Forelimb muscle (tissue), 1 donor: ENCODE data around the gene LYRM9. TPM values are rescaled to one million over a fixed set of nuclear protein-coding genes. Genes with fewer than 3 reads are reported as not detected.
"Not testable (repeated sequence)": the region's sequence is repeated elsewhere in the genome, so short reads cannot be mapped to it uniquely, and the experiment has no call there.

Experiments
- DNase-seq: peaks from one replicate; pipeline ENCODE4 v3.0.0-alpha.2; 2013; ENCODE audit warnings: low read depth
- polyA plus RNA-seq: library from polyadenylated mRNA; unstranded; fragments of 120-200 nt; gene quantifications from one replicate; pipeline ENCODE4 v1.2.1, GENCODE V29; 2013; ENCODE audit not compliant: insufficient read length

Gene LYRM9
- polyA plus RNA-seq, 1 donor: 10.5 TPM

GRCh38 chr17:27906226-27906580, 13.0 kb upstream of the LYRM9 start:
- no peak for DNase-seq

- no peak for DNase-seq
Observed at GRCh38 chr17:27905447-27906225, 12.5 kb upstream of the LYRM9 start.

- DNase-seq: no peak
Observed at GRCh38 chr17:27904534-27905446, 11.6 kb upstream of the LYRM9 start.

- no peak for DNase-seq
Observed at GRCh38 chr17:27904114-27904513, 10.9 kb upstream of the LYRM9 start.

- no peak for DNase-seq
Observed at GRCh38 chr17:27899525-27899924, 6.4 kb upstream of the LYRM9 start.

- no peak for DNase-seq
Observed at GRCh38 chr17:27898096-27898495, 4.9 kb upstream of the LYRM9 start.

- DNase-seq: no peak
Observed at GRCh38 chr17:27896701-27897100, 3.5 kb upstream of the LYRM9 start.

- DNase-seq: no peak
Observed at GRCh38 chr17:27895940-27896535, 2.9 kb upstream of the LYRM9 start.

- no peak for DNase-seq
Observed at GRCh38 chr17:27895123-27895895, 2.1 kb upstream of the LYRM9 start.

GRCh38 chr17:27893841-27894503, 807 bp upstream of the LYRM9 start:
- no peak for DNase-seq

GRCh38 chr17:27892542-27892865, 661 bp downstream of the LYRM9 start:
- DNase-seq: no peak

GRCh38 chr17:27891841-27892240, 1.3 kb downstream of the LYRM9 start:
- DNase-seq: no peak

- no peak for DNase-seq
Observed at GRCh38 chr17:27889711-27890251, 3.4 kb downstream of the LYRM9 start.

GRCh38 chr17:27888945-27889344, 4.2 kb downstream of the LYRM9 start:
- DNase-seq: no peak

GRCh38 chr17:27888067-27888466, 5.1 kb downstream of the LYRM9 start:
- no peak for DNase-seq

- DNase-seq: not testable (repeated sequence)
Observed at GRCh38 chr17:27886348-27886906, 6.7 kb downstream of the LYRM9 start.

- no peak for DNase-seq
Observed at GRCh38 chr17:27882162-27882840, 10.9 kb downstream of the LYRM9 start.

- peak; percentile 54 for DNase-seq
Observed at GRCh38 chr17:27879987-27880608, 13.1 kb downstream of the LYRM9 start.

- peak; percentile 65 for DNase-seq
Observed at GRCh38 chr17:27878776-27879562, 14.2 kb downstream of the LYRM9 start.
